ENCODE measurements around the gene SSTR4. TPM values are rescaled to one million over a fixed set of nuclear protein-coding genes. Genes with fewer than 3 reads are reported as not detected.

SSTR4 gene
- total and polyA plus RNA-seq, 9 of the 15 experiments (the other 6 are each of a cell fraction or from before 2014, with no cell fraction given): not detected

DNA sequence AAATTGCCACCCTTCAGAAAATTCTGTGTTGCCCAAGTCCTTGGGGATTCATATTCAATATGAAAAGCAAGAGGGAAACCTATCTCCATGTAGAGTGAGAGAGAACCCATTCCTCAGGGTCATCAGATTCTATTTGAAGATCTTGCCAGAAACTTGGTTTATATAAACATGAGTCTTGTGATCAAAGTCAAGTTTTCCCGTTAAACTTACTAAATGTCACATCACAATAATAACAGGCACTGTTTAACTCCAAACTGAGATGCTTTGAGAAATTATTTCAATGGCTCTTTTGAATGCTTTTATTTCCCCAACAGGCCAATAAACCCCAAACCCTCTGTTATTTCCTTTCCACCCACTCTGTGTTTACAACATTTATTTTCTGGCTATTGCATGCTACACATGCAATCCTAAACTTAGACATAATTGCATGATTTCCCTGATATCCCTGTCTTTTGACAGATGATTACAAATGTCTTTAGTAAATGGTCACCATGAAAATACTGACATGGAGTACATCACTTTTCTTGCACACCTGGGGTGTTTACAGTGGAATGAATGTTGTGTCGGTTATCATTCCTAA is 31.1 kb upstream of the SSTR4 start:
- intact Hi-C loops (cut with micrococcal nuclease) (no loop called here), in situ Hi-C loops (cut with MboI) (no loop called here)
- Histone ChIP-seq H3K9me3 (replicated peaks; ENCODE audit: control insufficient read depth, insufficient read depth, low read depth, low read length) (no peaks in the 10 kb centered on the region), H3K9me1 (ENCODE audit: control insufficient read depth, insufficient read depth, low read length) (no peaks in the 10 kb centered on the region), H2AFZ (ENCODE audit: low read depth, low read length) (no peak overlapping the region), H3K27me3 (ENCODE audit: control insufficient read depth in 2 of 2, insufficient read depth in 2 of 2, low read length in 2 of 2) (peaks cover 0 to 15% of the 10 kb centered on the region in 2 experiments; a peak in 2 of 5 replicates), H4K20me1 (replicated peaks; ENCODE audit: control insufficient read depth, insufficient read depth, low read length) (no peaks in the 10 kb centered on the region), H3K36me3 (ENCODE audit: control insufficient read depth, insufficient read depth, low read length) (no peaks in the 10 kb centered on the region), H3K9ac (ENCODE audit: insufficient read depth in 1 of 2, low read depth in 2 of 2, low read length in 2 of 2) (no peak overlapping the region), H3K4me3 (no peak overlapping the region), H3K79me2 (ENCODE audit: control insufficient read depth, insufficient read depth, low read length) (no peaks in the 10 kb centered on the region), H3K4me1 (replicated peaks in 1 of 2; ENCODE audit: control insufficient read depth in 2 of 2, insufficient read depth in 2 of 2, low read length in 2 of 2) (no peaks in the 10 kb centered on the region), H3K4me2 (ENCODE audit: insufficient read depth, low read length) (no peak overlapping the region), H3K27ac (ENCODE audit: extremely low read depth, low read depth, low read length) (no peak overlapping the region)
- POLR2A ChIA-PET: no interaction called here
- ATAC-seq (no peak), DNase-seq (ENCODE audit: extremely low read depth in 1 of 4, low spot score in 3 of 4) (no peak), FAIRE-seq (no peak)
- WGBS (ENCODE audit: insufficient coverage, low coverage, missing lambda C conversion rate): 0% methylated on average over 2 of the region's 2 CpGs
- TF ChIP-seq KDM1A (IDR thresholded peaks at IDR 0.05) (no peak), PHTF2 (CRISPR knock-in tag; IDR thresholded peaks at IDR 0.05) (no peak), HNRNPK (IDR thresholded peaks at IDR 0.05; ENCODE audit: low read depth, low read length, poor library complexity, severe bottlenecking) (no peak), CHD4 (IDR thresholded peaks at IDR 0.05; ENCODE audit: insufficient read depth, insufficient replicate concordance, low read depth, low read length, poor library complexity, severe bottlenecking) (no peak), ZNF778 (CRISPR knock-in tag; IDR thresholded peaks at IDR 0.05) (no peak), MIER1 (IDR thresholded peaks at IDR 0.05; ENCODE audit: low read depth) (no peak)
- TF ChIP-seq, protein P1, sequence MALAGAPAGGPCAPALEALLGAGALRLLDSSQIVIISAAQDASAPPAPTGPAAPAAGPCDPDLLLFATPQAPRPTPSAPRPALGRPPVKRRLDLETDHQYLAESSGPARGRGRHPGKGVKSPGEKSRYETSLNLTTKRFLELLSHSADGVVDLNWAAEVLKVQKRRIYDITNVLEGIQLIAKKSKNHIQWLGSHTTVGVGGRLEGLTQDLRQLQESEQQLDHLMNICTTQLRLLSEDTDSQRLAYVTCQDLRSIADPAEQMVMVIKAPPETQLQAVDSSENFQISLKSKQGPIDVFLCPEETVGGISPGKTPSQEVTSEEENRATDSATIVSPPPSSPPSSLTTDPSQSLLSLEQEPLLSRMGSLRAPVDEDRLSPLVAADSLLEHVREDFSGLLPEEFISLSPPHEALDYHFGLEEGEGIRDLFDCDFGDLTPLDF (CRISPR knock-in tag; IDR thresholded peaks at IDR 0.05): no peak
- CTCF ChIA-PET (ENCODE audit: low intra/inter-chr PET ratio): no interaction called here
- no TSS peak for BruUV-seq (replicated peaks)
